Neutrophil (primary cell): Measurements from ENCODE around the gene SHTN1.

ENCODE experiments used
- H3K27ac ChIP-seq: fragments of 200-600 bp; sonication (generic); 2 replicates; pipeline ENCODE4 v1.5.1; 2016; ENCODE audit warnings: mild to moderate bottlenecking, moderate library complexity
- H3K27me3 ChIP-seq: fragments of 200-600 bp; sonication (generic); 2 replicates; pipeline ENCODE4 v1.6.0; 2016; ENCODE audit warnings: mild to moderate bottlenecking
- H3K36me3 ChIP-seq: fragments of 200-600 bp; sonication (generic); 2 replicates; pipeline ENCODE4 v1.5.1; 2017
- H3K4me1 ChIP-seq, 2 experiments: fragments of 200-600 bp in 1 of 2; sonication (generic) in 1 of 2; 1 replicate in 1 of 2; 2 replicates in 1 of 2; pipeline versions ENCODE4 v1.5.1 to v1.6.1; 2013 to 2016; ENCODE audit warnings: low read depth in 1 of 2, low read length in 1 of 2, mild to moderate bottlenecking in 1 of 2, moderate library complexity in 1 of 2; ENCODE audit not compliant: control insufficient read depth in 1 of 2, insufficient read depth in 1 of 2
- H3K4me3 ChIP-seq, 2 experiments: fragments of 200-600 bp in 1 of 2; sonication (generic) in 1 of 2; 1 replicate in 1 of 2; 2 replicates in 1 of 2; pipeline ENCODE4 v1.5.1; 2013 to 2016; ENCODE audit warnings: low read depth in 1 of 2, low read length in 1 of 2, mild to moderate bottlenecking in 1 of 2, moderate library complexity in 1 of 2
- H3K9me3 ChIP-seq: fragments of 200-600 bp; sonication (generic); 2 replicates; pipeline ENCODE4 v1.5.1; 2016
- CTCF ChIP-seq: fragments of 200-600 bp; sonication (generic); IDR thresholded peaks from 2 replicates; pipeline ENCODE4 v1.5.1; 2016; ENCODE audit warnings: antibody characterized with exemption

SHTN1 gene

GRCh38 chr10:116831790-116832189 is 173.2 kb downstream of the SHTN1 start:
- H3K9me3 ChIP-seq: no peaks in the 10 kb centered on the region
- TF ChIP-seq CTCF: no peak
- H3K27ac ChIP-seq: no peak overlapping the region
- no peak overlapping the region for H3K4me3 ChIP-seq
- no peaks in the 10 kb centered on the region for H3K4me1 ChIP-seq
- no peaks in the 10 kb centered on the region for H3K36me3 ChIP-seq
- H3K27me3 ChIP-seq: peaks cover 37% of the 10 kb centered on the region
